ENCODE results near the gene SLC25A21.

SLC25A21 gene

DNA sequence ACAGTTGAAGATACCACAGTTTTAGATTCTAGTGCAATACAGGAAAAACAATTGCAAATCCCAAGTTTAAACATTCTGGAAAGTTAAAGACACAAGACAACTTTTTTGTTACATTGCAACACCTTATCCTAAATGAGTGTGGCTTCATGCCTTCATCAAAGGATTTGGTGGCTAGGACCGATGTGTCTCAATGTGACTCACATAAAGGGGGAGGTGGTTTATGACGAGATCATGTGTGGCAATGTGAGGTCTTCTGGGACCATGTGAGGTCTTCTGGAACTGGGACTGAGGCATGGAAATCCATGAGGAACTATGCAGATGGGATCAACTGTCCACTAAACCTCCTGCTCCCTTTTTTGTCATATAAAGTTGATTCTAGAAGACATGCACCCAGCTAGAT, 344.5 kb downstream of the SLC25A21 start:
- TF ChIP-seq, protein P1, sequence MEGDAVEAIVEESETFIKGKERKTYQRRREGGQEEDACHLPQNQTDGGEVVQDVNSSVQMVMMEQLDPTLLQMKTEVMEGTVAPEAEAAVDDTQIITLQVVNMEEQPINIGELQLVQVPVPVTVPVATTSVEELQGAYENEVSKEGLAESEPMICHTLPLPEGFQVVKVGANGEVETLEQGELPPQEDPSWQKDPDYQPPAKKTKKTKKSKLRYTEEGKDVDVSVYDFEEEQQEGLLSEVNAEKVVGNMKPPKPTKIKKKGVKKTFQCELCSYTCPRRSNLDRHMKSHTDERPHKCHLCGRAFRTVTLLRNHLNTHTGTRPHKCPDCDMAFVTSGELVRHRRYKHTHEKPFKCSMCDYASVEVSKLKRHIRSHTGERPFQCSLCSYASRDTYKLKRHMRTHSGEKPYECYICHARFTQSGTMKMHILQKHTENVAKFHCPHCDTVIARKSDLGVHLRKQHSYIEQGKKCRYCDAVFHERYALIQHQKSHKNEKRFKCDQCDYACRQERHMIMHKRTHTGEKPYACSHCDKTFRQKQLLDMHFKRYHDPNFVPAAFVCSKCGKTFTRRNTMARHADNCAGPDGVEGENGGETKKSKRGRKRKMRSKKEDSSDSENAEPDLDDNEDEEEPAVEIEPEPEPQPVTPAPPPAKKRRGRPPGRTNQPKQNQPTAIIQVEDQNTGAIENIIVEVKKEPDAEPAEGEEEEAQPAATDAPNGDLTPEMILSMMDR (IDR thresholded peaks at IDR 0.05; ENCODE audit: low read depth, low read length), result no peak
- no peak for DNase-seq (ENCODE audit: low read depth, low spot score)
- no peak overlapping the region for H3K4me3 ChIP-seq (ENCODE audit: low read depth, low read length)
- in situ Hi-C loops (cut with HindIII; ENCODE audit: low sequenced_read_pairs), result no loop called here

DNA sequence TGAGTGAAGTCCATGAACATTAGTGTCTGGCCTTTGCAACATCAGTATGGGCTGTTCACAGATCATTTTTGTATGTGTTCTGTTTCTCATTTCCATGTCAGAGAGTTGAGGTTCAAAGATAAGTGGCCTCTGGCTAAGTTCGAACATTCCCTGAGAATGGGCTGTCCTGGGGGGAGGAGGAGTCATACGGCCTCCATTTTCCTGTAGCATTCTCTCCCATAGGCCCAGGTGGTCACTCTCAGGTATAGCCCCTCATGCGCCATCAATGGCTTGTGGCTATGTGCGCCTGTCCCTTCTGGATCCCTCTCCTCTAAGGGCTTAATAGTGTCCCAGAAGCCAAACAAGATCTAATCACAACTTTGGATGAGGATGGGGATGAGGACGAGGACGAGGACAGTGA, 345.8 kb downstream of the SLC25A21 start:
- no peak for DNase-seq (ENCODE audit: low read depth, low spot score)
- in situ Hi-C loops (cut with HindIII; ENCODE audit: low sequenced_read_pairs), result no loop called here
- TF ChIP-seq, protein P1 (IDR thresholded peaks at IDR 0.05; ENCODE audit: low read depth, low read length), result no peak
- no peak overlapping the region for H3K4me3 ChIP-seq (ENCODE audit: low read depth, low read length)

DNA sequence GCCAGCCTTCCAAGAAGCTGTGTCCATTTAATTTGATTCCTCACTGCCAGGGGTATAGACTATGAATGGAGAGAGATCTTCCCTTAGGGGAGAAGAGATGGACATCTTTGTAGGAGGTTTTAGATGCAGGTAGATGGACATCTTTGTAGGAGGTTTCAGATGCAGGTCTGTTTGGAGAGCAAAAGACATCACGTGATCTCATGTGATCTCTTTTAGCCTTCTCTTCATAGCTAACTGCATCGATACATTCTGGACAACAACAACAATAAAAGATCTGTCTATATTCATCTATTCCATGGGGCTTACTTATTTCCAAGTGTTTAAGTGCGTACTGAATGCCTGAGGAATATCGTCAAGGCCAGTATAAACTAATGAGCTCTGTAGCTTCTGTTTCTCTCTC, 347.6 kb downstream of the SLC25A21 start:
- in situ Hi-C loops (cut with HindIII; ENCODE audit: low sequenced_read_pairs), result no loop called here
- H3K4me3 ChIP-seq (ENCODE audit: low read depth, low read length), result no peak overlapping the region
- no peak for DNase-seq (ENCODE audit: low read depth, low spot score)
- TF ChIP-seq, protein P1 (IDR thresholded peaks at IDR 0.05; ENCODE audit: low read depth, low read length), result no peak

DNA sequence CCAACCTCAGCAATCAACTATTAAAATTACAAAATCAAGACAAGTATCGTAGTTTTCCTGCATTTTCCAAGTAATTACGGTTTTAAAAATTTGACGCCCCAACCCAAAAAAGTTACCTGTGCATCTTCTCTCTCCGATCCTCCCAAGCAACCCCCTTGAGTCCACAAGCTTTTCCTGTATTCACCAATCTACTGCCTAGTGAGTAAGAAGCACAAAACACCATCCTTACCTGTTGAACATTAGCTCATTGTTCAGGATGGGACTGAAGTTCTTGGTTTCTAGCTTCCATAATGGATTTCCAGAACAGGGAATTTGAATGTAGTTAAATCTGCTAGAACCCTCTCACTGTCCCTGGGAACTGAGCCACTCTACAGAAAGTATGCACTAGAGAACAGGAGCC, 348.8 kb downstream of the SLC25A21 start:
- in situ Hi-C loops (cut with HindIII; ENCODE audit: low sequenced_read_pairs), result no loop called here
- no peak overlapping the region for H3K4me3 ChIP-seq (ENCODE audit: low read depth, low read length)
- no peak for DNase-seq (ENCODE audit: low read depth, low spot score)
- TF ChIP-seq, protein P1 (IDR thresholded peaks at IDR 0.05; ENCODE audit: low read depth, low read length), result no peak

DNA sequence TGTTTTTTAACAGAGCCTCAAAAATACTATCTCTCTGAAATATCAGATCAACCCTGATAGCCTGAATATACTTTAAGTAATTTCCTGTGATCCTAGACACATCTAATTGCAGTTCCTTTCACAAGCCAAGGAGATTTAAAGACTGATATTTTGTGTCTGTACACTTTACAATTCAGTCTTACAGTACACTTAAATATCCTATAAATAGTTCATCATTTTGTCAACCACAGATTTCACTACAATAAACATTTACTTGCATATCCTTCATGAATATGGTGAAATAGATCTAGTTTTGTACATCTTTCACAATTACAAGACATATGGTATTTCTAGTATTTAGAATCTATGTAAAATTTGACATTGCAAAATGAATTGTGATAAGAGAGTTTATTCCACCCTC, 349.7 kb downstream of the SLC25A21 start:
- DNase-seq (ENCODE audit: low read depth, low spot score), result no peak
- TF ChIP-seq, protein P1 (IDR thresholded peaks at IDR 0.05; ENCODE audit: low read depth, low read length), result no peak
- no peak overlapping the region for H3K4me3 ChIP-seq (ENCODE audit: low read depth, low read length)
- in situ Hi-C loops (cut with HindIII; ENCODE audit: low sequenced_read_pairs), result no loop called here

DNA sequence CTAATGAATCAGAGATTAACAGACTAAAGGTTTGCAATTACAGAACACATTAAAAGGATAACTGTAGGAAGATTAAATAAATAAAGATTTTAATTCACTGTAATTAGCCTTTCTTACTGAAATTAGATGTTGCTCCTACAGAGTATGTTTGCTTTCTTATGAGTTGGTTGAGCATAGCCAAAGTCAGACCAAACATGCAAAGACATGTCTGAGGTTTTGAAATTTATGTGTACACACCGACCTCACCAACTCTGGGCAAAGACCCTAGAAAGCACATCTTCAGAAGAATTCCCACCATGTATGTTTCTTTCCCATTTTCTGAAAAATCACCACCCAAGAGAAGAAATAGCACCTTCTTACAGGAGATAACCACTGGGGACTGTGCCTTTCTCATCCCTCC, 351.5 kb downstream of the SLC25A21 start:
- TF ChIP-seq, protein P1 (IDR thresholded peaks at IDR 0.05; ENCODE audit: low read depth, low read length), result no peak
- in situ Hi-C loops (cut with HindIII; ENCODE audit: low sequenced_read_pairs), result no loop called here
- no peak overlapping the region for H3K4me3 ChIP-seq (ENCODE audit: low read depth, low read length)
- DNase-seq (ENCODE audit: low read depth, low spot score), result no peak

DNA sequence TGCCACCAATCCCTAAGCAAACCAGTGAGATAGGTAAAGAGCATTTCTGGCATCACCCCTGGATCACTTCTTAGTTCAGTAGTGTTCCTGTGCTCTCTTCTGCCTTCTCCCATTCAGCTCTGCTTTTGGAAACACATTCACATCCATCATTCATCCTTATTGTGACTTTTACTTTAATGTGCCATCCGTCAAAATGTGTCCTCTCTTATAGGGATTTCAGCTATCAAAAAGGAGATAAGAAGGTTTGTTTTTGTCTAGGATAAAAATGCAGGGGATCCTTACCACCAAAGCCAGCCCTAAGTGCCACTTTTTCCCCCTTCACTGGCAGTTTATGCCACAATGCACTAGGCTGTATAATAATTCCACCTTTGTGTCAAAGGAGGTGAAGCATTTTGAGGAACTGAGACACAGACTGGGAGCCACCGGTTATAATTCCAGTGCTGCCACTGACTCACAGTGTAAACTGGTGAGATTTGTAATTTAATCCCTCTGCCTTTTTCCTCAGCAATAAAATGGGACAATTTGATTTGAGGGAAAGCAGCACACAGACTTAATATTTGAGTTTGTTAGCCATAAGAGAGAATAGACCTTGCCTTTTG, 352.2 kb downstream of the SLC25A21 start:
- in situ Hi-C loops (cut with HindIII; ENCODE audit: low sequenced_read_pairs), result no loop called here
- TF ChIP-seq, protein P1 (IDR thresholded peaks at IDR 0.05; ENCODE audit: low read depth, low read length), result no peak
- DNase-seq (ENCODE audit: low read depth, low spot score), result no peak
- no peak overlapping the region for H3K4me3 ChIP-seq (ENCODE audit: low read depth, low read length)
